Fibroblast of peridontal ligament (primary cell): Measurements from ENCODE around the gene TMEM80.
A peak's percentile ranks its signal among the peaks of the same experiment; 100 is the strongest.
"Not testable (repeated sequence)": the region's sequence is repeated elsewhere in the genome, so short reads cannot be mapped to it uniquely, and the experiment has no call there.

ENCODE experiments used
- DNase-seq: peaks from one replicate; pipeline ENCODE4 v3.0.0-alpha.2; 2010; ENCODE audit errors: extremely low read depth

Gene TMEM80

DNA sequence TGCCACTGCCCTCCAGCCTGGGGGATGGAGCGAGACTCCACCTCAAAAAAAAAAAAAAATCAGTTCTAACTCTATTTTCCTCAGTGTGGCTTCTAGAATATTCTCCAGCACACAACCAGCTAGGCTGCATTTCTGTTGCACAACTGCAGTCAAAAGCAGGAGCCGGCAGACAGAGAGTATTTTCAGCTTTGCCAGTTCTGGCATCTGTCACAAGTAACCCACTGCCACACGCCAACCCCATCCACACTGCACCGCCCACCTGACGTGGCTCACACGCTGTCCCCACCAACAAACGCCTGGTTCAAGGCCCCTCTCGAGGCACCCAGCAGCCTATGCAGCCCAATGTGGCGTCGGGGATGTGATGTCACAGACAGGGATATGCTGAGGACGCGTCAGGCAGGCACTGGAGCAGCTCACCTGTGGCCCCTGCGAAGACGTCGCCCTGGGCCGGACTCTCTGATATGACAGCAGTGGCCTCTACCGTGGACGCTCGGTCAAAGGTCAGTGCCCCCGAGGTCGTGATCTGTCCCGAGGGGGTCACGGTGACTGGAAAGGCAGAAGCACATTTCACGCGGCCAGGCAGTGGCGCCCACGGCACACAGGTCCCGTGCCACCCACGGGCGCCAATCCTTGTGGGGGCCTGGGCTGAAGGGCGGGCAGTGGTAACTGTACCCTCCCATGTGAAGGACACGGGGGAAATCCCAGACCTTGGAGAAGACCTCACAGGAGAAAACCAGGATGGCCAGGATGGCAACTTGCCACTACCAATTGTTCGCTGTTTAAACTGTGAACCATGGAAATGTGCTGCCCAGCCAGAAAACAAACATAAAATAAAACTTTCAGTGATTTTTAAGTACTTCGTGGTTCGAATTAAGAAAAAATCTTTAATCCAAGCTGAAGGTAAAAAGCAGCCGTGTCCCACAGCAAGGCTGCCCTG is 16.1 kb upstream of the TMEM80 start:
- no peak for DNase-seq

- DNase-seq, result no peak
These were observed 15.1 kb upstream of the TMEM80 start for GRCh38 chr11:680476-680875.

DNA sequence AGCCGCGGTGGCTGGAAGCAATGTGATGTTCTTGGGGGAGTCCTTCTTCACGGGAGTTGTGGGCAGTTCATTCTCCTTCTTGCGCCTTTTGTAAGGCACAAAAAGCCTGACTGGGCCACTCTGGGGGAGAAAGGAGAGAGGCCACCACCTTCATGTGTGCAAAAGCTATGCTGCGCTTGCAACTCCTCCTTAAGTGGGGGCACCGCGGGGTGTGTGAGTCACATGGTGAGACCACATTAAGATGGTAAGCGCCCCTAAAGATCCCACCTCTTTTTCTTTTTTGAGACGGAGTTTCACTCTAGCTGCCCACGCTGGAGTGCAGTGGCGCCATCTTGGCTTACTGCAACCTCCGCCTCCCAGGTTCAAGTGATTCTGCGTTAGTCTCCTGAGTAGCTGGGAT is 14.6 kb upstream of the TMEM80 start:
- DNase-seq, result no peak

DNA sequence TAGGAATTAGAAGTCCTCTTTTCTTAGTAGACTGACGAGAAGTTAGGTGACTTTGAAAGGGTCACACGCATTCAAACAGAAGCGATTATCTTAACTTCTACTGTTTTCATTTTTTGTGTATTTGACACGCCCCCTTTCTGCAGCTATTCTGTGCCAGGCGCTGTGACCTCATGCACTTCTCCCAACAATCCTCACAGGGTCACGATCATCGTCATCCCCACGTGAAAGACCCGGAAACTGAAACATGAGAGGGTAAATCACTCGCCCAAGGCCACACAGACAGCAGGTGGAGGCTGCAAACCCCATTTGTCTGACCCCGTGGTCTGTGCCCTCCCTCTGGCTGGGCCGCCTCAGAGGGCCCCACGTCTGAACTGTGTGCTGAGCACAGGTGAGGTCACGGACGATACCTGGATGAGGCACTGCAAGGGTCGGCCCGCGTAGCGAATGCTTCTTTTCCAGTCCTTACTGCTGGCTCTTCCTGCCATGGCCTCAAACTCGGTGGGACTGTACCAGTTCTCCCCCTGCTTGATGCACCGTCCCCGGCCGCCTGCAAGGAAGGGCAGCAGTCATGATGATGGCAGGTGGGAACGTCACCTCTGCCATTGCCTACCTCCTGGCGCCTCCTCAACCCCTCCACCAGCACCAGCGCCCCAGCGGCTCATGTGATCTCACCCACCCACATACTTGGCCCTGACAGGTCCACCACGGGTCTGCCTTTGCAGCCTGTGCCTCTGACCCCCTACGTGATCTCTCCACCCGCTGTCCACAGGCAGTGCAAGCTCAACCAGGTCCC is 9.0 kb upstream of the TMEM80 start:
- no peak for DNase-seq

- DNase-seq, result no peak
These were observed 7.9 kb upstream of the TMEM80 start for GRCh38 chr11:687751-688150.

DNA sequence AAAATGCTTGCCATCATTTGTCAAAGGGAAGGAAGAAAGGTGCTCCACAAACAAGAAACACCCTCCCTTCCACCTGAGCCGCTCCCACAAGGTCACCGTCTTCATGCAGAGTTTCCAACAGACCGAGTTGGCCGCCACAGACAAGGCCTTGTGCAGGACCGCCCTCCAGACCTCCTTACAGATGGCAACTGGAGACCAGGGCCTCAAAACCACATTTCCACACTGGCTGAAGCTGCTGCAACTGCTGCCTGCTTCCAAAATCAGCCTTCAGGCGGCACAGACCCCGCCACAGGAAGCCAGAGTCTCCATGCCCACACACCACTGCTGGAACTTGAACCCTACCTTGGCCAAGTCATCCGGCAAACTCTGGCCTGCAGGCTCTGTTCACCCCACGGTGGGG is 6.9 kb upstream of the TMEM80 start:
- no peak for DNase-seq

DNA sequence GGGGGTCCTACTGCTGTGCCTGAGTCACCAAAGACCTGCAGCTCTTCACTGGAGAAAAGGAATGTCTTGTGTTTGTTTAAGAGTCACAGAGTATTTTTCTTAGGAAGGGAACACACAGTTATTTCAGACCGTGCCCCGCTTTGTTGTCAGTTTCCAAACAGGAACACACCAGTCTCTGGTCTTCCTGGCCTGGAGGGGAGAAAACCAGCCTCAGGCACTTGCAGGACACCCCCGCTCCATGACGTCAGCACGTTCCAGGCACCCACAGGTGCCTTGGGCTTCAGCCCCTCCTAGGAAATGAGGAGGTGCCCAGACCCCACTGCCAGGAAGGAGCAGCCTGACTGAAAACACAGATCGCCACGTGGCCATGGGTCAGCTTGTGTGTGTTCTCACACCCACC is 6.0 kb upstream of the TMEM80 start:
- DNase-seq, result no peak

DNA sequence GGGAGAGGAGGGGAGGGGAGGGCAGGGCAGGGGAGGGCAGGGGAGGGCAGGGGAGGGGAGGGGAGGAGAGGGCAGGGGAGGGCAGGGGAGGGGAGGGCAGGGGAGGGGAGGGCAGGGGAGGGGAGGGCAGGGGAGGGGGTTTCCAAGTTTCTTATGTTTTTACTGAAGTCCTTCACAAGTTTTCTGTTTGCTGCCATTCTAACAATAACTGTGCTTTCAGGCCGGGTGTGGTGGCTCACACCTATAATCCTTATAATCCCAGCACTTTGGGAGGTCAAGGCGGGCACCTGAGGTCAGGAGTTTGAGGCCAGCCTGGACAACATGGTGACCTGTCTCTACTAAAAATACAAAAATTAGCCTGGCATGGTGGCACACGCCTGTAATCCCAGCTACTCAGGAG is 5.4 kb upstream of the TMEM80 start:
- not testable (repeated sequence) for DNase-seq

DNA sequence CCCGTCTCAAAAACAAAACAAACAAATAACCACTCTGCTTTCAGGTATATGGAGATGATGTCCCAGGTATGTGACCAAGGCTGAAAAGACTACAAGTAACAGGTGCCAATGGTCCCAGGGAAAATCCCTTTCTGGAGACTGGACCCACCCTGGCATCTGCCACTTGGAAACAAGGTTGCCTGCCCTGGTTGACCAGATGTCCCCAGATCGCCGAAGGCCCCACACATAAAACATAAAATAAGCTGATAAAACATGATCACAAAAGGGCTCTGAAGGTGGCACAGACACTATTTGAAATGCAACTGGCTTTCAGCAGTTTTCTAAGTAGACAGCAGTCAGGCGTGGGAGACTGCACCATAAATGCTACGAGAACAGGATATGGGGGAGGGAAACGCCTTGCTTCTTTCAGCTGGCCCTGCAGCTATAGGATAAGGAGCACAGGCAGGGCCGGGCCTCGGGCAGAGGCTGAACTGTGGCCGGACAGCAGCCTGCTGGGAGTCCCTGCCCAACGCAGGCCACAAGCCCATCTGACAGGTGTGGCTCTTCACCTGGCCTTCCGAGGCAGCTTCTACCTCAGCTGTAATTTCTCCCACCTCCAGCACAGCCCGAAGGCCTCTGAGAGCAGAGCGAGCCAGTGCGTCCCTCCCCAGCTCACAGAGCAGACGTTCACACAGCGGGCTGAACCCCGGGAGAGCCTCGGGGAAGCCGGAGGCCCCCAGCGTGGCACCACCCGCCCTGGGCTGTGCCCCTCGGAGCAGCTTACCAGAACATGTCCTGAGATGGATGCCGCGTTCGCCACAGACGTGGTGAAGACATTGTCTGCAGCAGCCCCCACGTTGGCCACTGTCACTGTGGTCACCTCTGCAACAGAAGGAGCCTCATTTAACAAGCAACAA is 4.6 kb upstream of the TMEM80 start:
- no peak for DNase-seq

GRCh38 chr11:691710-692590 is 3.7 kb upstream of the TMEM80 start:
- DNase-seq, result no peak

GRCh38 chr11:692824-693414 is 2.7 kb upstream of the TMEM80 start:
- peak; percentile 36 for DNase-seq

DNA sequence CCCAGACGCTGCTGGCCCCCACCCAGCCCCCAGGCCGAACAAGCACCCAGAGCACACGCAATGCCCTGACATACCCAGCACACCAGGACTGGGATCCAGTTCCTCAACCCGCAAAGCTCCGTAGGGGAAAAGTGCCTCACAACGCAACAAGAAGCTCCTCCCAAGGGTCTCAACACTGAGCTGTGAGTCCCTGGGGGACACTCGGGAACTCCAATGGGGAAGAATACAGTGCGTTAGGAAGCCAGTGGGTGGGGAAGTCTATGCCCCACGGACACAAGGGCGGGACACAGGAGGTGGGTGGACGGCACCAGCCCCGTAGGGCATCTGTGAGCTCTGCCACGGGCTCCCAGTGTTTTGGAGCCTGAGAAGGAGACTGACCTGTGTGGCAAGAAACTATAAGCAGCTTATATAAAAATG is 2.2 kb upstream of the TMEM80 start:
- DNase-seq, result peak; percentile 48

GRCh38 chr11:693887-694562 is 1.6 kb upstream of the TMEM80 start:
- DNase-seq, result no peak

GRCh38 chr11:694563-695287 is 891 bp upstream of the TMEM80 start, which contains the start of gene DEAF1:
Gene DEAF1, minus strand, starts transcription at chr11:695222. Its CDS starts 175 bp downstream, at chr11:695047.
- DNase-seq, result peak; percentile 96

GRCh38 chr11:695288-695537 is 403 bp upstream of the TMEM80 start:
- no peak for DNase-seq

DNA sequence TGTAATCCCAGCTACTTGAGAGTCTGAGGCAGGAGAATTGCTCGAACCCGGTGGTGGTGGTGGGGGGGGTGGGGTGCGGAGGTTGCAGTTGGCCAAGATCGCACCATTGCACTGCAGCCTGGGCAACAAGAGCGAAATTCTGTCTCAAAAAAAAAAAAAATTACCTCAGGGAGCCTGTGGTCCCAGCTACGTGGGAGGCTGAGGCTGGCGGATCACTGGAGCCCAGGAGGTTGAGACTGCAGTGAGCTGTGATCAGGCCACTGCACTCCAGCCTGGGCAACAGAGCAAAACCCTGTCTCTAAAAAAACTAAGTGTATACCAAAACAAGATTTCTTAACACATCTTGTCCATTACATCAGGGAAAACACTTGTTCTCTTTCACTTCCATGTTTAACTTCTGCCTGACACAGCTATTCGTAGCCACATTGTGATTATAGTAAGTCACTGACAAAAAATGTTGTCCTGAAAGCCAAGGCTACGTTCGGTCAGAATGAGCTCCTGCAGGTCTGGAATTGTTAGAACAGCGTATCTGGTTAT is 1.4 kb downstream of the TMEM80 start:
- DNase-seq, result peak; percentile 91

GRCh38 chr11:697811-698311 is 2.2 kb downstream of the TMEM80 start:
- peak; percentile 7 for DNase-seq

DNA sequence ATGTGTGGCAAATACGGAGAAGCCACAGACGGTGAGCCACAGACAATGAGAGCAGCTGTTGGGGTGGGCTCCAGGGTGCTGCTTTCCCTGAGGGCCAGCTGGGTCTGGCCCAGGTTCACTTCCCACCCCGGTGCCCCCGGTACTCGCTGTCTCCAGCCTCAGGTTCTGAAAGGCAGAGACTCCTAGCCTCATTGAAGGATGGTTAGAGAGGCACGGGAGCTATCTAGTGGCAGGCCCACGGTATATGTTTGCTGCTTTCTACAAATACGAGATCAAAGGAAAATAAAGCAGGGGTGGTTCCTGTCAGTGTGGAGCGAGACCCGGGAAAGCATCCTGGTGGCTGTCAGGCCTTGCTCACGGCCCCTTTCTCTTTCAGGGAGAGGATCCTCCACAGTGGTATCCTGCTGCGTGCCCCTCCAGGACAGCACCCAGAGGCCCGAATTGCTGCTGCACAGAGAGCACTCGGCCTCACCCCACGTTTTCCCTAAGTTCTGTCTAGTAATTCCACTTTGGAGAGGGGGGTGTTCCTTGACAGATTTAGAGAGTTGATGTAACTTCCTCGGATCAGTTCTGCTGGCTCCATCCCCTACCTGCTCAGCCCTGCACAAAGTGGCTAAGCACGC is 3.0 kb downstream of the TMEM80 start:
- no peak for DNase-seq
